GM10266 (cell line): ENCODE measurements around the gene JPH2.

Experiments used
- DNase-seq: peaks from one replicate; pipeline ENCODE4 v3.0.0; 2012; ENCODE audit errors: extremely low spot score
- TF ChIP-seq, protein P1 (sequence below): IDR thresholded peaks from 2 replicates; pipeline ENCODE4 v1.5.1; 2012; ENCODE audit warnings: mild to moderate bottlenecking, low read depth; ENCODE audit not compliant: control insufficient read depth, insufficient read depth; ENCODE audit errors: missing control alignments

JPH2 gene

DNA sequence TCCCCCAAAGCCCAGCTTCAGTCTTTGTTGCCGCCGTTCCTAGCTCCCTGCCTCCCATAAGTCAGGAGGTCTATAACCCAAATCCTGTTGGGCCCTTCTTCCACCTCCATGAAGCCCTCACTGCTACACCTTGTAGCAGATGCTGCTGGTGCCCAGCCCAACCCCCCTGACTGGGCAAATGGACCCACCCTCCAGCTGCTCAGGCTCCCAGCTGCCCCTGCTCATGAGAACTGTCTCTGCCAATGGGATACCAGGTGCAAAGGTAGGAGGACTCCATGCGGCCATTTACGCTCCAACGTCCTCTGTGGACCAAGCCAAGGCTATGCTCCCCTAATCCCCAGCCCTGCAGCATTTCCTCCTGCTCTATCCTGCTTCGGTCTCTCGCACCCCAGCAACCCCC lies 71.8 kb downstream of the JPH2 start:
- TF ChIP-seq, protein P1, sequence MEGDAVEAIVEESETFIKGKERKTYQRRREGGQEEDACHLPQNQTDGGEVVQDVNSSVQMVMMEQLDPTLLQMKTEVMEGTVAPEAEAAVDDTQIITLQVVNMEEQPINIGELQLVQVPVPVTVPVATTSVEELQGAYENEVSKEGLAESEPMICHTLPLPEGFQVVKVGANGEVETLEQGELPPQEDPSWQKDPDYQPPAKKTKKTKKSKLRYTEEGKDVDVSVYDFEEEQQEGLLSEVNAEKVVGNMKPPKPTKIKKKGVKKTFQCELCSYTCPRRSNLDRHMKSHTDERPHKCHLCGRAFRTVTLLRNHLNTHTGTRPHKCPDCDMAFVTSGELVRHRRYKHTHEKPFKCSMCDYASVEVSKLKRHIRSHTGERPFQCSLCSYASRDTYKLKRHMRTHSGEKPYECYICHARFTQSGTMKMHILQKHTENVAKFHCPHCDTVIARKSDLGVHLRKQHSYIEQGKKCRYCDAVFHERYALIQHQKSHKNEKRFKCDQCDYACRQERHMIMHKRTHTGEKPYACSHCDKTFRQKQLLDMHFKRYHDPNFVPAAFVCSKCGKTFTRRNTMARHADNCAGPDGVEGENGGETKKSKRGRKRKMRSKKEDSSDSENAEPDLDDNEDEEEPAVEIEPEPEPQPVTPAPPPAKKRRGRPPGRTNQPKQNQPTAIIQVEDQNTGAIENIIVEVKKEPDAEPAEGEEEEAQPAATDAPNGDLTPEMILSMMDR: no peak
- no peak for DNase-seq

DNA sequence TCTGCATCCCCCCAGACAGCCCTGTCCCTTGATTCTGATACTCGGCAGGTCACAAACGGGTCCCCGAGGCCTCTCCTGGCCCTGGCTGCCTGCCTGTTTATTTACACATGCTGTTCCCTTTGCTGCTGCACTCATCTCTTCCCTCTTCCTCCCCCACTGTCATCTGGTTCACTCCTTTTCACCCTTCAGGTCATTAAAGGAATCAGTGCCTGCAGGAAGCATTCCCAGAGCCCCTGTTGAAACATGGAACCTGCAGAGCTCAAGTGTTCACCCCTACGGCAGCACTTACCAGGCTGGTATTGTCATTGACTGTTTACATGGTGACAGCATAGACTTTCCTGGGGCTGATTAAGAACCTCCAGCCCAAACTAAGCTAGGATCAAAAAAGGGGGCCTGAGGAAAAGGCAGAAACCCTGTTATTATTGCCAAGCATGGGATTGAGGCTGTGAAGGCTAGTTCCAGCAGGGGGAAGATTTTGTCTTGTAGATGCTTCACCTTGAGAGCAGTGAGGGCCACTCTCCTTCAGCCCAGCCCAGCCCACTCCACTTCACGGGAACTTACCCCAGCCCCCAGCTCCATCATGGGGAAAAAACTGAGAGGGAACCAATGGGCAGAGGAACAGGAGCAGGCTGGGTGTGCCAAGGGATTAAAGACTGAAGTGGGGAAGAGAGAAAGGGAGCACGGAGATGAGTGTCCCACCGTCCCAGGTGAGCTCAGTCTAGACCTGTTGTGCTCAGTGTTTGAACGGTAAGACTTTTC lies 73.2 kb downstream of the JPH2 start:
- DNase-seq: no peak
- TF ChIP-seq, protein P1: no peak

DNA sequence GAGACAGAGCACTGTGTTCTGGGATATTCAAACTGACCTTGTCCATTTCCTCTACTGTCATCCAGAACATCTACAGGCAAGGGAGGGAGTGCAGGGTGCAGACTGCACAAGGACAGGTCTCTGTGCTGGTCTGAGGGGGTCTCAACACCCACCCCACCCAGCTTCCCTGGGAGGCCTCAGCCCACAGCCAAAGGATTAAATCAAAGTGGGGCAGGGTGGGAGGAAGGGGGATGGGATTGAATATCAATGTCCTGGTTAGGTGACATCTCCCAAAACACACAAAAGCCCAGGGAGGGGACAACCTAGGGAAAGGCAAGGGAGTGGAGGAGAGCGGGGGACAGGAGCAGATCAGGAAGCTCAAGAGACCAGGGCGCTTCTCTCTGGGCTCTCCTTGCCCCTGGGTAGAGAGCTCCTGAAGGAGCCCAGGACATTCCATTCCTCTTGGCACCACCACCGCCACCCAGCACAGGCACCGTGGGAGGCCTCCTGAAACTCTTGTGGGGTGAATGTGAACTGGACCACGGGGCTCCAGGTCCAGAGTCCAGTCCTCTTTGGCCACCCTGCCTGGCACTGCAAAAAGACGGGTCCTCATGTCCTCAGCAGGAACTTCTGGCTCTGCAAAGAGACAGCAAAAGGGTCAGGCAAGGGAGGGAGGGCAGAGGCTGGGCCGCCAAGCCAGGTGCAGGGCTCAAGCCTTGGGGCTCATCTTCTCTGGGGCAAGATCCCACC lies 73.9 kb downstream of the JPH2 start:
- no peak for DNase-seq
- TF ChIP-seq, protein P1: no peak

DNA sequence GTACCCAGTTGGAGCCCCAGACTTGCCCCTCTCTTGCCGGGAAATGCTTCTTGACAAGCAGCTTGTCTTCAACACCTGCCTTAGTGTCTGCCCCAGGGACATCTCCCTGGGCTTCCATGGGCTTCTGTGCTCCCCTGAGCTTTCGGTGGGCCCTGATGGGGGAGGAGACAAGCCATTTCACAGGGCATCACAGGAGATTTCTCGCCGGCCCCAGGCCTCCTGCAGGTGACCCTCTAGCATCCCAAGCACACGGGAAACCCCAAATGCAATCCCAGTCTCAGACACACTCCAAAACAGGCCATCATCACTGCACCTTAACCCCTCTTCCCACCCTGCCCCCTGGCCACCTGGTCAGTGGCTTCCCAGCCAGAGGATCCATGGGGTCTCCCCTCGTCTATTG lies 74.5 kb downstream of the JPH2 start:
- no peak for DNase-seq
- TF ChIP-seq, protein P1: no peak

DNA sequence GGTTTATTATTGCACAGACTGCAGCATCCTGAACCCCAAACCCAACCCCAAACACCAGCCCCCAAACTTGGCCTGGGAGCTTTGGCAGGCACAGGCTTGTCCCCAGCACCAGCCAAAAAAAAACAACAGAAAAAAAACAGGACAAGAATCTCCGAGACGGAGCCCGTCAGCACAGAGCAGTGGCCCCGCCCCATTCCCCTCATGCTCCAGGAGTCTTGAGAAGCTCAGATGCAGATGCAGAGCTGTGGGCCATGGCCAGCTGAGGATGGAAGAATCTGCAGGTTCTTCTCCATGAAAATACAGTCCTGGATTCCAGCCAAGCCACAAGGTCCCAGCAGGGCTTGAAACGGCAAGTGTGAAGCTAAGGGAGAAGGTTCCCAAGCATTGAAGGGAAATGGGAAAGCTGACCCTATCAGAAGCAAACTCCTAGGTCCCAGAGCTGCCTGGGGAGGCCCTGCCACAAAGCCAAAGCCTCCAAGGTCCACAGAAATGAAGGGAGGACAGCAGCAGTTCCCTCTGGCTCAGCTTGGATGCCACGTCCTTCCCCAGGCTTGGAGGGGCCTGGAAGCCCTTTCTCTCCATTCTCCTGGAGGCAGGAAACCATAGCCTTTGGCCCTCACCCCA lies 75.2 kb downstream of the JPH2 start:
- TF ChIP-seq, protein P1: no peak
- no peak for DNase-seq

DNA sequence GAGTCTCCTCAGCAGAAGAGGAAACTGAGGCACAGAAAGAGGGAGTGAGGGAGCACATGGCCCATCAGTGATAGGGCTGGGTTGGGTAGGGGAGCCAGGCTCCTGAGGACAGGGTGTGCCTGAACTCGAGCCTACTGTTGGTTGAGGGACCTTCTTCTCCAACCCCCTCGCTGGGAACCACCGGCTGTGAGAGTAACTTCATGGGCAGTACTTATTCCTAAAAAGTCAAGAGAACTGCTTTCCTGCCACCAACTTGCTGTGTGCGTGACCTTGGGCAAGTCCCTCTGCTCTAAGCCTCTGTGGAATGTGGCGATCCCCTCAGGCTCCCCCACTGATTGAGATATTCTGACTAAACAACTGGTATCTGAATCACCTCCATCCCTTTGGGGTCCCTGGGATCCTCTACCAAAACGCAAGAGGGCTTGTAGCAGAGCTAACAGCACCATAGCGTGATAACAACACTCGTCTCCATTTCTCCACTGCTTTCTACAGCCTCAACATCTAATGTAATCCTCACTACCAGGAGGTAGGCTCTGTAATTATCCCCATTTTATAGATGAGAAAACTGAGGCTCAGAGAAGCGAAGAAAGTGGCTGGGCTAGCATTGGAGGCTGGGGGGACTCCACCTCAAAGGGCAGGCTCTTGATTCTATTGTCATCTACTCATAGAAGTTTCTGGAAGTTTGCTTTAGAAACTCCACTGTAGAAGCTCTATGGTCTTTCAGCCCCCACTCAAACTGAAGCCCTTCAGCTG lies 76.0 kb downstream of the JPH2 start:
- TF ChIP-seq, protein P1: no peak
- no peak for DNase-seq
